Measurements from ENCODE around the gene DSCAML1.

DSCAML1 gene

DNA sequence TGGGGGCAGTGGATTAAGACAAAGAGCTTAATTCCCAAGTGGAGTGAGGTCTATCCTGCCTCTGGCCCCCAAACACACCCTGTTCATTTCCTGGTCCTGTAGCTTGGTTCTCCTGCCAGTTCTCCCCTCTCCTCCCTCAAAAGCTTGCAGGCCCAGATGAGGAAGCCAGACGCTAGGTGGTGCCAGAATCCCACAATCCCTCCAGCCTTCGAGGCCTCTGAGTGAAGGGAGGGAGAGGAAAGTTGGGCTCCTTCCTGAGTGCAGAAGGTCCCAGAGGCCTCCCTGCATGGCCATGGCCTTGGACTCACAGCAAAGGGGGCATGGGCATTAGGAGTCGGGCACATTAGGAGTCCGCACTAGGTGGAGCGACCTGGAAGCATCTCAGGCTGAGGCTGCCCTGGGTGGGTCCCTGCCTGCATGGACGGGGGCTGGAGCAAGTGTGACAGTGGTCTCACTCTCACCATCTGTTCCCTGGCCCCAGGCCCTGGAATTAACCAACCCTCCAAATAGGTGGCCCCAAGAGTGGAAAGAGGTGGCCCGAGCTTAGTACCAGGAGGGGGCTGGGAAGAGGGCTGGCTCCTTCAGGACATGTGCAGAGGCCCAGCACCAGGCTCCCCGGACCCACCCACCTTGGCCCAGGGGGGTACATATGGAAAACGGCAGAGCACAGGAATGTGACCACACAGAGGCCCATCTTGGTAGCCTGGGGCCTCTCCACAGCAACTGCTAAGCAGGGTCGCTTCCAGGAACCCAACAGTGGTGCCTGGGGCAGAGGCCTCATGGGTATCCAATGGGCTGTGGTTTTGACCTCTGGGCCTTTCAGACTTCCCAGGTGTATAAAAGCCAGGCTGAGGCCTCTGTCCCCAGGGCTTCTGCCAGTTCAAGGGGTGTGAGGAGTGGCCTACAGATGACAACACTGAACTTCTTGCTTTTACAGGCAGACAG lies 22.4 kb upstream of the DSCAML1 start:
- DNase-seq, result peak; percentile 50 to 73
- no peak overlapping the region for H3K23ac ChIP-seq (ENCODE audit: low read length)
- H3K4me3 ChIP-seq (ENCODE audit: low read depth, low read length), result no peak overlapping the region
- no peak overlapping the region for H2BK120ac ChIP-seq (ENCODE audit: insufficient read depth, low read length, poor library complexity)
- no peaks in the 10 kb centered on the region for H3K9me3 ChIP-seq (ENCODE audit: insufficient read depth, low read depth, low read length)
- H3K27ac ChIP-seq (ENCODE audit: low read depth, low read length), result no peak overlapping the region
- no peak overlapping the region for H4K8ac ChIP-seq (ENCODE audit: low read depth, low read length)
- H3K27me3 ChIP-seq (ENCODE audit: insufficient read depth, low read length), result no peaks in the 10 kb centered on the region
- H3K4ac ChIP-seq (ENCODE audit: low read depth, low read length), result no peak overlapping the region
- H3K36me3 ChIP-seq (ENCODE audit: control insufficient read depth in 1 of 2, insufficient read depth in 2 of 2, low read length in 2 of 2), result no peaks in the 10 kb centered on the region
- H4K12ac ChIP-seq (ENCODE audit: low read depth, low read length), result no peak overlapping the region
- no peak overlapping the region for H3K4me2 ChIP-seq (ENCODE audit: low read length)
- H2BK5ac ChIP-seq (ENCODE audit: low read depth, low read length, poor library complexity), result no peak overlapping the region
- no CpG with 5 or more reads among the region's 10 CpGs for WGBS (ENCODE audit: extremely low coverage, insufficient coverage, insufficient read length)
- no peak overlapping the region for H4K91ac ChIP-seq (ENCODE audit: low read depth, low read length)
- H2BK12ac ChIP-seq (ENCODE audit: low read length), result no peak overlapping the region
- peaks cover 21 to 26% of the 10 kb centered on the region in 2 experiments for H3K4me1 ChIP-seq (ENCODE audit: control insufficient read depth in 1 of 2, insufficient read depth in 2 of 2, low read length in 2 of 2)
- no peak overlapping the region for H3K9ac ChIP-seq (ENCODE audit: low read length)
- H3K18ac ChIP-seq (ENCODE audit: low read length), result no peak overlapping the region
- no peak overlapping the region for H2AK5ac ChIP-seq (ENCODE audit: low read length)
- peaks cover 4% of the 10 kb centered on the region for H3K79me1 ChIP-seq (ENCODE audit: low read length)
- H3K79me2 ChIP-seq (ENCODE audit: control insufficient read depth, insufficient read depth, low read length, poor library complexity), result no peaks in the 10 kb centered on the region
- no peak overlapping the region for H2AFZ ChIP-seq (ENCODE audit: insufficient read depth, low read length, poor library complexity)
- H3K14ac ChIP-seq (ENCODE audit: low read length), result no peak overlapping the region

DNA sequence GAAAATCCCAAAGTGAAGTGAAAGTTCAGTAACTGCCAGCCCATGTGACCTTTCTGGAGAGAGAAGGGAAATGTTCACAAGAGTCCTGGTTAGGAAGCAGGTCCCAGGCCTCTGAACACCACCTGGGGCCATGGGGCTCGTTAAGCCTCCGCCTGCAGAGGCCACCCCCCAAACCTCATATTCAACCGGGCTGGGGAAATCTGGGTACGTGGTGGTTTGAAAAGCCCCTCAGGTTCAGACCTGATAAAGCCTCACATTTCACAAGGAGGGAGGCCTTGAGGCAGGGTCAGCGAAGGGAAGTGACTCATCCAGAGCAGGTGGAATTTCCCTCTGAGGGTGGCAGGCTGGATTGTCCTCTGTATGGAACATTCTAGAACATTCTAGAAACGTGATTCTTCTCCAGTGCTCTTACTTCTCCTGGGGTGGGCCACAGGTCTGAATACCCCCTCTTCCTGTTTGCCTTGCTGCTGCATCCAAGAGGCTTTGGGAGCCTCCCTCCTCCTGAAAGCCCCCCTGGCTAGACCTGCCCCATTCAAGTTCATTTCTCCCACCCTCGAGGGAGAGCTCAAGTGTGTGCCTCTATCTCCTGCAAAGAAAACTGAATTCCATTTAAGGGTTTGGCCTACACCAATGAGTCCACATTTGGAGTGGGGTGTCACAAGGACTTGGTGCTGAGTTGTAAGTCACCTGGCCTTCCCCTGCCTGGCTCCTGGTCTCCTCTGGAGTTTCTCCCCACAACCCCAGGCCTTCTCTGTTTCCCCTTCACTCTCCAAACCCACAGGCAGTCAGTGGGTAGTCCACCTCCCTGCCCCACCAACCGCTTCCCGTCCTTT lies 21.2 kb upstream of the DSCAML1 start:
- no CpG with 5 or more reads among the region's 9 CpGs for WGBS (ENCODE audit: extremely low coverage, insufficient coverage, insufficient read length)
- Histone ChIP-seq H2BK5ac (ENCODE audit: low read depth, low read length, poor library complexity) (no peak overlapping the region), H3K14ac (ENCODE audit: low read length) (no peak overlapping the region), H3K4me3 (ENCODE audit: low read depth, low read length) (no peak overlapping the region), H2BK120ac (ENCODE audit: insufficient read depth, low read length, poor library complexity) (no peak overlapping the region), H3K23ac (ENCODE audit: low read length) (no peak overlapping the region), H3K79me1 (ENCODE audit: low read length) (peaks cover 4% of the 10 kb centered on the region), H3K4me2 (ENCODE audit: low read length) (no peak overlapping the region), H3K9ac (ENCODE audit: low read length) (no peak overlapping the region), H2AK5ac (ENCODE audit: low read length) (no peak overlapping the region), H3K4ac (ENCODE audit: low read depth, low read length) (no peak overlapping the region), H3K79me2 (ENCODE audit: control insufficient read depth, insufficient read depth, low read length, poor library complexity) (no peaks in the 10 kb centered on the region), H3K18ac (ENCODE audit: low read length) (no peak overlapping the region), H3K36me3 (ENCODE audit: control insufficient read depth in 1 of 2, insufficient read depth in 2 of 2, low read length in 2 of 2) (no peaks in the 10 kb centered on the region), H3K27me3 (ENCODE audit: insufficient read depth, low read length) (no peaks in the 10 kb centered on the region), H2BK12ac (ENCODE audit: low read length) (no peak overlapping the region), H3K4me1 (ENCODE audit: control insufficient read depth in 1 of 2, insufficient read depth in 2 of 2, low read length in 2 of 2) (peaks cover 21 to 26% of the 10 kb centered on the region in 2 experiments), H2AFZ (ENCODE audit: insufficient read depth, low read length, poor library complexity) (no peak overlapping the region), H4K91ac (ENCODE audit: low read depth, low read length) (no peak overlapping the region), H3K9me3 (ENCODE audit: insufficient read depth, low read depth, low read length) (no peaks in the 10 kb centered on the region), H4K12ac (ENCODE audit: low read depth, low read length) (no peak overlapping the region), H3K27ac (ENCODE audit: low read depth, low read length) (no peak overlapping the region), H4K8ac (ENCODE audit: low read depth, low read length) (no peak overlapping the region)
- DNase-seq, result peak; percentile 34 to 52

DNA sequence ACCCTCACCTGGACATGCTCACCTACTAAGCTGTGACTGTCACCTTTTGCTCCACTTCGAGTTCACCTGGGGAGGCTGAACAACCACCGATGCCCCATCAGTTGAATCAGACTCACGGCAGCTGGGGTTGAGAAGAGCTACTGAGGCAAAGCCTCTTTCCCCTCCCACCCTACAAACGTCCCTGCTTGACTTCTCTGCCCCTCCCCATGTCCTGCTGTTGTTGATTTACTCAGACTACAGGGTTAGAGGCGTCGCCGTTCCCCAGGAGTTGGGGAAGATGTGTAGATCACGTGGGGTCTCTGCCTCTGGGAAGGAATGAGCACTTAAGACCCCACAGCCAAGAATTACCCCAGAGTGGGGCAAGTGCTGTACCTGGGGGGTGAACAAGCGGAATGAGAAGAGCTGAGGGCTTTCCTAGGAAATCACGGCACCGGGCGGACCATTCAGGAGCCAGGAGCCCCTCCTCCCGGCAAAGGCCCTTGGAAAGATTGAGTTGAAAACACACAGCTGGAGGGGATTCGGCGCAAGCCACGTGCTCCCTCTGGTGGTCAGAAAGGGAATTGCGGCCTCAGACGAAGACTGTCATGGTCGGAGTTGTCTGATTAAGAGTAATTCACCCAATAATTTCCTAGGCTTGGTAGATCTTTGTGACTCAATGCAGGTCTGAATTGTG lies 20.5 kb upstream of the DSCAML1 start:
- Histone ChIP-seq H3K14ac (ENCODE audit: low read length) (no peak overlapping the region), H3K27me3 (ENCODE audit: insufficient read depth, low read length) (no peaks in the 10 kb centered on the region), H2BK5ac (ENCODE audit: low read depth, low read length, poor library complexity) (no peak overlapping the region), H4K12ac (ENCODE audit: low read depth, low read length) (no peak overlapping the region), H3K36me3 (ENCODE audit: control insufficient read depth in 1 of 2, insufficient read depth in 2 of 2, low read length in 2 of 2) (no peaks in the 10 kb centered on the region), H3K9ac (ENCODE audit: low read length) (no peak overlapping the region), H3K4ac (ENCODE audit: low read depth, low read length) (no peak overlapping the region), H3K18ac (ENCODE audit: low read length) (no peak overlapping the region), H3K4me1 (ENCODE audit: control insufficient read depth in 1 of 2, insufficient read depth in 2 of 2, low read length in 2 of 2) (peaks cover 21 to 26% of the 10 kb centered on the region in 2 experiments), H4K8ac (ENCODE audit: low read depth, low read length) (no peak overlapping the region), H4K91ac (ENCODE audit: low read depth, low read length) (no peak overlapping the region), H2AK5ac (ENCODE audit: low read length) (no peak overlapping the region), H2BK120ac (ENCODE audit: insufficient read depth, low read length, poor library complexity) (no peak overlapping the region), H3K79me1 (ENCODE audit: low read length) (peaks cover 4% of the 10 kb centered on the region), H3K9me3 (ENCODE audit: insufficient read depth, low read depth, low read length) (no peaks in the 10 kb centered on the region), H2BK12ac (ENCODE audit: low read length) (no peak overlapping the region), H2AFZ (ENCODE audit: insufficient read depth, low read length, poor library complexity) (no peak overlapping the region), H3K4me2 (ENCODE audit: low read length) (peak overlapping the region; percentile 29), H3K27ac (ENCODE audit: low read depth, low read length) (no peak overlapping the region), H3K23ac (ENCODE audit: low read length) (no peak overlapping the region), H3K4me3 (ENCODE audit: low read depth, low read length) (no peak overlapping the region), H3K79me2 (ENCODE audit: control insufficient read depth, insufficient read depth, low read length, poor library complexity) (no peaks in the 10 kb centered on the region)
- peak; percentile 74 to 88 for DNase-seq
- WGBS (ENCODE audit: extremely low coverage, insufficient coverage, insufficient read length), result no CpG with 5 or more reads among the region's 19 CpGs

DNA sequence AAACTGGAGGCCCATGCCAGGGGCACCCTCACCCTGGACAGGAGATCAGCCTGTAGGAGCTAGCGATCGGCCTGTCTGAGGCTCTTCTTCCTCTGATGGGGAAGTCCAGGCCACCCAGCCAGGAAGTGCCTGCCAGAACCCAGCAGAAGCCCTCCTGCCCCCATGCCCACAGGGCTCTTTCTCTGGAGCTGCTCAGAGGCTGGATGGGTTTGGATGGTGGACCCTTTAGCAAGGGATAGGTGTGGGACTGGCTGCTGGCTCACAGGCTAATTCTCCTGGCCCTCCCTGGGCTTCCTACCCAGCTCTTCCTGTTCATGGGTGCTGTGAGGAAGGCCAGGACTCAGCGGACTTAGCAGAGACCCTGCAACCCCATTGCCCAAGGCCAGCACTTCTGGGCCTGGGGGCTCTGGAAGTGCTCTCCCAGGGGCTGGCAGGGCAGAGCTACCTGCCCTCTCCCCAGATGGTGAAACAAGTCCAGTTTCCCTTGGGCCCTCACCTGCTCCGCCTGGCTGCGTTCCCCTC lies 19.9 kb upstream of the DSCAML1 start:
- Histone ChIP-seq H4K91ac (ENCODE audit: low read depth, low read length) (no peak overlapping the region), H3K18ac (ENCODE audit: low read length) (no peak overlapping the region), H3K23ac (ENCODE audit: low read length) (no peak overlapping the region), H3K79me1 (ENCODE audit: low read length) (peaks cover 4% of the 10 kb centered on the region), H3K27ac (ENCODE audit: low read depth, low read length) (peak overlapping the region; percentile 32), H3K14ac (ENCODE audit: low read length) (no peak overlapping the region), H3K4ac (ENCODE audit: low read depth, low read length) (no peak overlapping the region), H2BK120ac (ENCODE audit: insufficient read depth, low read length, poor library complexity) (no peak overlapping the region), H2BK5ac (ENCODE audit: low read depth, low read length, poor library complexity) (no peak overlapping the region), H3K36me3 (ENCODE audit: control insufficient read depth in 1 of 2, insufficient read depth in 2 of 2, low read length in 2 of 2) (no peaks in the 10 kb centered on the region), H4K8ac (ENCODE audit: low read depth, low read length) (no peak overlapping the region), H3K9ac (ENCODE audit: low read length) (no peak overlapping the region), H3K9me3 (ENCODE audit: insufficient read depth, low read depth, low read length) (no peaks in the 10 kb centered on the region), H3K79me2 (ENCODE audit: control insufficient read depth, insufficient read depth, low read length, poor library complexity) (no peaks in the 10 kb centered on the region), H3K4me3 (ENCODE audit: low read depth, low read length) (no peak overlapping the region), H3K4me2 (ENCODE audit: low read length) (no peak overlapping the region), H2BK12ac (ENCODE audit: low read length) (peak overlapping the region; percentile 20), H4K12ac (ENCODE audit: low read depth, low read length) (no peak overlapping the region), H3K4me1 (ENCODE audit: control insufficient read depth in 1 of 2, insufficient read depth in 2 of 2, low read length in 2 of 2) (peaks cover 21 to 26% of the 10 kb centered on the region in 2 experiments), H2AK5ac (ENCODE audit: low read length) (no peak overlapping the region), H3K27me3 (ENCODE audit: insufficient read depth, low read length) (no peaks in the 10 kb centered on the region), H2AFZ (ENCODE audit: insufficient read depth, low read length, poor library complexity) (no peak overlapping the region)
- no peak for DNase-seq
- no CpG with 5 or more reads among the region's 5 CpGs for WGBS (ENCODE audit: extremely low coverage, insufficient coverage, insufficient read length)
